Measurements from ENCODE around the gene PEX16. TPM values are rescaled to one million over a fixed set of nuclear protein-coding genes. Genes with fewer than 3 reads are reported as not detected.

The PEX16 gene
- total RNA-seq, 1 donor = 14.6 TPM

GRCh38 chr11:45877221-45877620 is 40.5 kb downstream of the PEX16 start:
- no peak for TF ChIP-seq CTCF (IDR thresholded peaks at IDR 0.05; ENCODE audit: insufficient read depth, low read length)
- DNase-seq (ENCODE audit: low read depth) = no peak
- no peak overlapping the region for H3K4me3 ChIP-seq (ENCODE audit: low read depth, low read length)

- H3K4me3 ChIP-seq (ENCODE audit: low read depth, low read length) = no peak overlapping the region
- no peak for TF ChIP-seq CTCF (IDR thresholded peaks at IDR 0.05; ENCODE audit: insufficient read depth, low read length)
- DNase-seq (ENCODE audit: low read depth) = no peak
These were observed 41.3 kb downstream of the PEX16 start for GRCh38 chr11:45876401-45876800.

GRCh38 chr11:45872651-45873356 is 44.9 kb downstream of the PEX16 start:
- DNase-seq (ENCODE audit: low read depth) = peak; percentile 65
- no peak overlapping the region for H3K4me3 ChIP-seq (ENCODE audit: low read depth, low read length)
- TF ChIP-seq CTCF (IDR thresholded peaks at IDR 0.05; ENCODE audit: insufficient read depth, low read length) = peak; percentile 74

GRCh38 chr11:45871638-45872037 is 46.0 kb downstream of the PEX16 start:
- TF ChIP-seq CTCF (IDR thresholded peaks at IDR 0.05; ENCODE audit: insufficient read depth, low read length) = no peak
- no peak overlapping the region for H3K4me3 ChIP-seq (ENCODE audit: low read depth, low read length)

GRCh38 chr11:45870706-45871105 is 47.0 kb downstream of the PEX16 start:
- no peak for TF ChIP-seq CTCF (IDR thresholded peaks at IDR 0.05; ENCODE audit: insufficient read depth, low read length)
- no peak for DNase-seq (ENCODE audit: low read depth)
- H3K4me3 ChIP-seq (ENCODE audit: low read depth, low read length) = no peak overlapping the region

More at GRCh38 chr11:45871638-45872037, 46.0 kb downstream of the PEX16 start:
- no peak for DNase-seq (ENCODE audit: low read depth)

GRCh38 chr11:45869551-45869950 is 48.1 kb downstream of the PEX16 start:
- no peak for TF ChIP-seq CTCF (IDR thresholded peaks at IDR 0.05; ENCODE audit: insufficient read depth, low read length)
- DNase-seq (ENCODE audit: low read depth) = no peak
- no peak overlapping the region for H3K4me3 ChIP-seq (ENCODE audit: low read depth, low read length)

- TF ChIP-seq CTCF (IDR thresholded peaks at IDR 0.05; ENCODE audit: insufficient read depth, low read length) = no peak
- DNase-seq (ENCODE audit: low read depth) = peak; percentile 82
These were observed 53.6 kb downstream of the PEX16 start for GRCh38 chr11:45864041-45864440.

More at GRCh38 chr11:45864041-45864440, 53.6 kb downstream of the PEX16 start:
- no peak overlapping the region for H3K4me3 ChIP-seq (ENCODE audit: low read depth, low read length)
